Islet of Langerhans (tissue), 1 donor: Measurements from ENCODE around the gene TDRD1.

Experiments used
- FAIRE-seq: peaks from one replicate; lab custom pipeline; 2011; peaks lifted over from hg19 to GRCh38; lab: Jason Lieb, UNC

The TDRD1 gene

DNA sequence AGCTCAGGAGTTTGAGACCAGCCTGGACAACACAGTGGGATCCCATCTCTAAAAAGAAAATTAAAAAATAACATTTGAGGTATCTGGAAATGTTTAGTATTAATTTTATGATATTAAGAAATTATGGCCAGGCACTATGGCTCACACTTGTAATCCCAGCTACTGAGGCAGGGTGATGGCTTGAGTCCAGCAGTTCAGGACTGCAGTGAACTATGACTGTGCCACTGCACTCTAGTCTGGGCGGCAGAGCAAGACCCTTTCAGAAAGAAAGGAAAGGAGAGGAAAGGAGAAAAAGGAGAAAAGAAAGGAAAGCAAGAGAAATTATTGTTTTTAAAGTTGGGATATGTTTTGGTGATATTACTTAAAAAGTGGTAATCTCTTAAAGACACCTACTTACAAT, 2.6 kb upstream of the TDRD1 start:
- FAIRE-seq: no peak

DNA sequence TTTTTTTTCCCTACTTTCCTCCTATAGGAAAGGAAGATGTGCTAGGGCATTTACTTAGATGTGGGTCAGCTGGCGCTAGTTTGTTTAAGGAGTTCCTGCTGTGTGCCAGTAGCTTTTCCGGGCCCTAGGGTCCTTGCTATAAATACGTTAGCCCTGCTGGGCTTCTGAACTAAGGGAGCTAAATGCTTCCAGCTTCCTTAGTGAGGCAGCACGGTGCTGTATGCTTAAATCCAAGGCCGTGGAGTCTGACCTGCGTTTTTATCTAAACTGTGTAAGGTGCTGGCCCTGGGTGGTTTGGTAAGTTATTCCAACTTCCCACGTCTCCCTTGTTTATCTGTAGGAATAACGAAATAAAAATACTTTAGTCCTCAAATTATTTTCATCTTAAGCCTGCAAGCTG, 594 bp downstream of the TDRD1 start:
- FAIRE-seq: no peak

DNA sequence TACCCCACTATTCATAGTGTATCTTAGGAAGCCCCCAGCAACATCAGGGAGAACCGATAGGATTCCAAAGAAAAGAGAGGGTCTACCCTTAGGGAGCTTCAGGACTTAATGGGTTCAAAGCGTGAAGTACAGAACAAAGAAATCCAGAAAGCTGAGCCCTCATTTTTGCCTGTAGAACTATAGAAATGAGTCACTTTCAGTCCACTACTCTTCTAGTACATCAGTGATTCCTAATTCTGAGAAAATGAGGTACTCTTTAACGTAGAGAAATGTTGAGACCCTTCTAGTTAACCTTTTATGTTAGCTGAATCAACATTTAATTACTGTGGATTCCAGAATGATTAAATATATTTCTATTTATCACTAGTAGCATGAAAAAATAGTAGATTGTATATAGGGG, 1.8 kb downstream of the TDRD1 start:
- FAIRE-seq: peak; percentile 71

DNA sequence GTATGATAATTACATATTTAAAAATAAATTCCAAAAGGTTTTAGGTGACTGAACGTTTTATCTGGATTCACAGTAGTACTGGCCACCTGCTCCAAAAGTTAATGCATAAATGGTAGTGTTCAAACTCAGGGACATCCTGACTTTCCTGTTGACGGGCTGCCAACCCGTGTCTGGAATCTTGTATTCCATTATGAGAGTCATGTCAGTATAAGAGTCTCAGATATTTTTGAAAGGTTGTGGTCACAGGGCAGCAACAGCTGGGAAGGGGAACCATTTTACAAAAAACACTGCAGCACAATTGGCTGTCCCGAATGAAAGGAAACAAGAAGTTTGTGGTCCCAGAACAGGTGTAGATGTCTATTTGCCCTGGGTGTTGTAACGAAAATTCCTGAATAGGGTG, 2.8 kb downstream of the TDRD1 start:
- no peak for FAIRE-seq

DNA sequence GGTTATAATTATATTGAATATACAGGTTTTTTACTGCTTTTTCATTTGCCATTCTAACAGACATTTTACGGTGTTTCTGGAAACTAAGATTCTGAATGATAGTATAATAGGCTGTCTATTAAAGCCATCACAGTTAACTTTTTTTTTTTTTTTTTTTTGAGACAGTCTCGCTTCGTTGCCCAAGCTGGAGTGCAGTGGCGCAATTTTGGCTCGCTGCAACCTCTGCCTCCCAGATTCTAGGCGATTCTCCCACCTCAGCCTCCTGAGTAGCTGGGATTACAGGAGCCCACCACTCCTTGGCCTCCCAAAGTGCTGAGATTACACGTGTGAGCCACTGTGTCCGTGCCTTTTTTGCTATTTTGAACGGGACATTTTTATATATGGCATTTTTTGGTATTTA, 4.4 kb downstream of the TDRD1 start:
- FAIRE-seq: no peak

DNA sequence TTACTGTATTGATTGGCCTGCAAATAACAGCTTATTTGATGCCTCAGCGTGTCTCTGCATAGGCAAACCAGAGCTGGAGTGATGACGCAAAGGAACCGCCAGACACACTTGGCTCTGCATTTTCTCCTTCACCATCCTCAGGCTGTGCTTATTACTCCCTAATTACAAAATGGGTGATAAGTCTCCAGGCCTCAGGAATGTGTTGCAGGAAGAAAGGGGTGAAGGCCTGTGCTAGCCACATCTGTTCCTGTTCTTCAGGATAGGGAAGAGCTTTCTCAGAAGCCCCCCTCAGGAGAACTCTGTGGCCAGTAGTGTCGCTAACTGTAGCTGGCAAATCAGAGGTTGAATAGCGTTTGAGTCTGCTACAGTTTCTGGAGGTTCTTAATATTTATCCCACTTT, 5.1 kb downstream of the TDRD1 start:
- FAIRE-seq: no peak

DNA sequence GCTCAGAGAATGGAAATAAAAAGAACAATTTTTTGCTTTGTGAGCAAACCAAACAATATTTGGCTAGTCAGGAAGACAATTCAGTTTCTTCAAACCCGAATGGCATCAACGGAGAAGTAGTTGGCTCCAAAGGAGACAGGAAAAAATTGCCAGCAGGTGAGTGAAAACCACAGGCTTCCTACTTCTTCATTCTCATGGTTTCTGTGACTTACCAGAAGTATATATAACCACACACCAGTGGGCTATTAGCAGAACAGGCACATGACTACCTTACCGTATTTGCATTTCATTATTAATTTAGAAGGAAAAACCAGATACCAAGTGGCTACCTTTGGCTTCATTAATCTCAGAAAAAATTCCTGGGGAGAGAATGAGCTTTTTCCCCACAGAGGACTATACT, 8.8 kb downstream of the TDRD1 start:
- FAIRE-seq: no peak

DNA sequence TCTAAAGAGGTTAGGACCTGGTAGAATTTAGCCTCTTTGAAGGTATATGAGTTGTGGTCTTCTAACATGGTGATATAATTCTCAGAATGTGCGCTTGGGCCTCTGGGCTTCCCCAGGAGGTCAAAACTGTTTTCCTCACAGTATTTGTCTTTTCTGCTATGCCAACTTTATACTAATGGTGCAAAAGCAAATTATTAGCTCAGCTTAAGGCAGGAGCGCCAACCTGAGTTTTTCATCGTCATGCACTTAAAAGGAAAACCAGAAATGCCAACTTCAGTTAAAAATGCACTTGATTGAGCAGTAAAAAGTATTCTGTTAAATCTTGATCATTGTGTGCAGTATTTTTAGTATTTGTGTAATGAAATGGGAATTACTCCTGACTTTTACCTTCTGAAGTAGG, 9.7 kb downstream of the TDRD1 start:
- FAIRE-seq: no peak

DNA sequence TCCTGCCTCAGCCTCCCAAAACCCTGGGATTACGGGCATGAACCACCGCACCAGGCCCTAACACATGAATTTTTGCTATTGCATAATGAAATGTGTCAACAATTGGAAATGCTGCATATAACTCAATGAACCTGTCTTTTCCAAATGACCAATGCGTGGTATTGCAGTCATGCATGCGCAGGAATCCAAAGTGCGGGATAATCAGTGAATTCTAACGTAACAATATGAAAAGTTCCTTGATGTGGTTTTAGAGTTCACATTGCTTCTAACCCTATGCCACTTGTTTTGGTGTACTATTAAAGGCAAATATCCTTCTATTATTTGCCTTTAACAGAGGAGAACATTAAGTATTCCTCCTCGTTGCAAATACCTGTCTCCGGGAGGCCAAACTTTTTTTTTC, 10.5 kb downstream of the TDRD1 start:
- no peak for FAIRE-seq

DNA sequence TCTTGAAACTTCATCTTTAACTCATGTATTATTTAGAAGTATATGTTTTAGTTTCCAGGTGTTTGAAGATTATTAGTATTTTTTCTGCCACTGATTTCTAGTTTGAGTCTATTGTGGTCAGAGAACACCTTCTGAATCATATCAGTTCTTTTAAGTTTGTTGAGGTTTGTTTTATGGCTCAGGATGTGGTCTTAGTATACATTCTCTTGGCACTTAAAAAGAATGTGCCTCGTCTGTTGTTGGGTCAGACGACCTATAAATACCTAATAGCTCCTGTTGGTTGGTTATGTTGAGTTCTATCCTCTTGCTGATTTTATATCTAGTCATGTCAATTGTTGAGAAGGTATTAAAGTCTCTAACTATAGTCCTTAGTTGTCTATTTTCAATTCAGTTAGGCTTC, 15.9 kb downstream of the TDRD1 start:
- FAIRE-seq: no peak

DNA sequence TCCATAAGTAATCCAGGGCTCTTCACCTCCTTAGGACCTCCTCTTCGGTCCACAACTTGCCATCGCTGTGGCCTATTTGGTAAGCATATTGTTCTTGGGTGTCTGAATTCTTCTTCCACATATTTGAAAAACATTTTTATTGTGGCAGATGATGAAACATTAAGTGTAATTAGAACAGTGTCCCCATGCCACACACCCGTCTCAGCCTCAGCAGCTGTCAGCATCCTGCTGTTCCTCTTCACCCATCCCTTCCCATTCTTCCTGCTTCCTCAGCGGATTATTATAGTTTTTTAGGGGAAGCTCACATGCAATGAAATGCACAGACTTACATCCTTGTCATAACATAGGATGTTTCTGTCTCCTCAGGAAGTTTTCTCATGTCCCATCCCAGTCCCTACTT, 20.1 kb downstream of the TDRD1 start:
- FAIRE-seq: no peak

DNA sequence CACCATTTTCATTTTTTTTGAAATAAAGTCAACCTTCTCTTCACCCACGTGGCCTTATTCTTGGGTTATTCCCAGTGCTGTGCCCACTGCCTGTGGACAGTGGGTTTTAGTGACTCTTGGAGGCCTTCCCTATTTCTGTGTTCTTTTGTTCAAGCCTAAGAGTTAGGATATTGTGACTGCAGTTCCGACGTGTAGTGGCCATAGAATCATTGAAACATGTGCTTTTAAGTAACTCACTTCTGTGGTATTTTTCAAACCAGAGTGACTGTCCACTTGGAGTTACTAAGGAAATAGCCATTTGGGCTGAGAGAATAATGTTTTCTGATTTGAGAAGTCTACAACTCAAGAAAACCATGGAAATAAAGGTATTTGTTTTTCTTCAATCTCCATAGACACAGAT, 23.7 kb downstream of the TDRD1 start:
- no peak for FAIRE-seq

DNA sequence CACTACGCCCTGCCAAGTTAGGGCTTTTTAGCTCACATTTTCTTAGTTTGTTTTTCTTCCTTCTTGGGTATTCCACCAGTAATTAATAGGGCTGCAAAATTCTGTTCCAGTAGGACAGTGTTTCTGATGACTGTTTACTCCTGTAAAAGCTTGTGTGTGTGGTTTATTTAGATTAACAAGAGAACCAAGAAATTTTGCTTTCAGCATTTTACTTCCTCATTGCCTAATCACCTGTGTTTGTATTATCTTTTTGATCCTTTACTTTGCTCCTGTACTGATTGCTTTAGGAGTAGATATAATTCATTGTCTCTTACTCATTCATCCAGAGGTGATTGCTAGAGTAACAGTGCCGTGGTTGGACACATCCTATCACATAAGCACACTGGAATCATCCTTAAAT, 27.7 kb downstream of the TDRD1 start:
- FAIRE-seq: no peak

DNA sequence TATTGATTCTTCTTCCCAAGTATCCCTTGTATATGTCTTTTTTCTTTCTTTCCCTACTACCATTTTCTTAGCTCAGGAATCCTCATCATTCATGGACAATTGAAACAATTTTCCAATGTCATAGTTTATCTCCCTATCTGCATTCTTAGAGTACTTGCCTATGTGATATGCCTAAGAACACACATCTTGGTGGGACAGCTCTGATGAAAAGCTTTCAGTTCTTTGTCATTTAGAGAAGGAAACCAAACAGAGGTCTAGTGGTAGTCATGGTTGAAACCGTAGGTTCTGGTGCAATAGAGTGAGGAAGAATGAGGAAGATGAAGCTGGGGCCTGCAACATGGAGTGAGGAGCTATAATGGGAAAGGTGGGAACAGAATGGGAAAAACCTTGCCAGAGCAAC, 28.2 kb downstream of the TDRD1 start:
- no peak for FAIRE-seq

DNA sequence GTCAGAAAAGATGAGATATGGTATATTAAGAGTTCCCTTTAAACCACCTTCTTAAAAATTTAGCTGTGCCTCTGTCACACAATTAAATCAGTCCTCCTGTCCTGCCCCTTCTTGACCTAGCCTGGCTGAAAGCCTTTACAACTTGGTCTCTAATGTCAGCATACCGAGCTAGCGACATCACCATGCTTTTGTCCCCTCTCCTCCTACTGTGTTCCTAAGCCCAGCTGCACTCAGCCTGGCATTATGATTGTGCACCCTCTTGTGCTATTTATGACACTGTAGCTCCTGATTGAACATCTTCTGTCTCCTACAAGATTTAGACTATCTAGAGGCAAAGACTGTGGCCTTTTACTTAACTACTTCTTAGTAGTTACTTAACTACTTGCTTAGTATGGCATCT, 29.2 kb downstream of the TDRD1 start:
- FAIRE-seq: no peak

DNA sequence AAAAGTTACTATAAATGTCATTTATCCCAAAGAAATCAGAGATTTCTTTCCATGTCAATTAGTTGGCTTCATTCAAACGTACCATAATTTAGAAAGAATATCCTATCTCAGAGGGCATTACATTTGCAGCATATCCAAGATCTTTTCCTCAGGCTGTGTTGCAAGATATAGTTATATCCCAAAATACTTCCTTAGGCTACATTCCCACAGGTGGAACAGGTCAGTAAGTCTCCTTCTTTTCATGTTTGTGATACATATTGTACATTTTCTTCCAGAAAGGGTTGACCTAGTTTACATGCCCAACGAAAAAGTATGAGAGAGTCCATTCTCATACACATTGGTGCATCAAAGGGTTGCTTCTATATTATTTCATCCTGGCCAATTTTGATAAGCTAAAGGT, 33.0 kb downstream of the TDRD1 start:
- FAIRE-seq: no peak

DNA sequence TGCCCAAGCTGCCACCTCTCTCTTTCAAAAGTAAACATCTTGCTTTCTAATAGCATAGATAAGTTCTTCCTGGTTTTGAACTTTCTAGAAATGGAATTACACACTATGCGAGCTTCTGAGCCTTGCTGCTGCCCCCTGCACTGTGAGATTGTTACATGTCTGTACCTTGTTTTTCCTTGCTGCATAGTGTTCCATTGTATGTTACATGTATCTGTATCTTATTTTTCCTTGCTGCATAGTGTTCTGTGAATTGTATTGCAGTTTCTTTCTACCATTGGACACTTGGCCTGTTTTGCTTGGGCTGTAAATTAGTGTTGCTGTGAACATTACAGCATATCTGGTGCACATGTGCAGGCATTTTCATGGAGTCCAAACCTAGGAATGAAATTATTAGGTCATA, 35.9 kb downstream of the TDRD1 start:
- FAIRE-seq: no peak

DNA sequence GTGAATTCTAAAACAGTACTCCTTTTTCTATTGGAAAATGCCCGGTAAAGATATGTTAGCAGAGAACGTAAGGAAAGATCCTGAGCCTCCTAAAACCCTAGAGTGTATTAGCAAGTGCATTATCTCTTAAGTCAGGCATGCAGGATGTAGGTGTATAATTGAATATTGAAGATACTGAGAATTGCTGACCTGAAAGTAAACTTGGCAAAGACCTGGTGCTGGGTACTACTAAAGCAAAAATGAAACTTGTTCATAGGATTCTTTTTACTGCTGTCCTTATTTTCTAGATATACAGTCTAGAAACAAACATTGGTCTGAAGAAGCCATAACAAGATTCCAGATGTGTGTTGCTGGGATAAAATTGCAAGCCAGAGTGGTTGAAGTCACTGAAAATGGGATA, 41.1 kb downstream of the TDRD1 start:
- no peak for FAIRE-seq

DNA sequence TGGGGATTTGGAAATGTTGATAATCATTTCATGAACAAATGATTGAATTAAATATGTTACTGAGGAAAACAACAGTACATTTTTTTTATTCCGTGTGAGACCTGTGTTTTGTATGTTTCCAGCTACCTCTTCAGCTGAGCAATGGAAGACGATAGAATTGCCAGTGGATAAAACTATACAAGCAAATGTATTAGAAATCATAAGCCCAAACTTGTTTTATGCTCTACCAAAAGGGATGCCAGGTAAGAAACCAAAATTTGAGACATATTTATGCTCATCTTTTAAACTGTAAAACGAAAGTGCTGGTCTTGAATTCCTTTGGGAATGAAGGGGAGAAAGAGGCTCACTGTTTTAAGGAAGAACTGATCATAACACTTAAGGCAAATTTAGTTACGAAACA, 42.1 kb downstream of the TDRD1 start:
- no peak for FAIRE-seq

DNA sequence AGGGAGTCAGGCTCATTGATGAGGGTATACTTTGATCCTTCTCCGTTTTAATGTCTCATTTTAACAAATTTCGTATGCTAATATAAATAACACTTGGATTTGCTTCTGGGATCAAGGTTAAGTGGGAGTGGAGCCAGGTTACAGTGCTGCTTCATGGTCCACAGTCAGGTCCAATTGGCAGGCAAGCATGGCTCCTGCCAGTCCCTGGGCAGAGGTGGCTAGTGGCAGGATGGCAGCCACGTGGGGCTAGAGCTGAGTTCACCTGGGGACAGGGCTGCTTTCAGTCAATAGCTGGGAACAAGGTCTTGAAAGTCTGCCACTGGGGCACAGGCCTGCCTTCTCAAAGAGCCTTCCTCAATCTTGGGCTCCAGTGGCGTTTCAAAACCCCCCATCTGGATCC, 43.9 kb downstream of the TDRD1 start:
- no peak for FAIRE-seq

DNA sequence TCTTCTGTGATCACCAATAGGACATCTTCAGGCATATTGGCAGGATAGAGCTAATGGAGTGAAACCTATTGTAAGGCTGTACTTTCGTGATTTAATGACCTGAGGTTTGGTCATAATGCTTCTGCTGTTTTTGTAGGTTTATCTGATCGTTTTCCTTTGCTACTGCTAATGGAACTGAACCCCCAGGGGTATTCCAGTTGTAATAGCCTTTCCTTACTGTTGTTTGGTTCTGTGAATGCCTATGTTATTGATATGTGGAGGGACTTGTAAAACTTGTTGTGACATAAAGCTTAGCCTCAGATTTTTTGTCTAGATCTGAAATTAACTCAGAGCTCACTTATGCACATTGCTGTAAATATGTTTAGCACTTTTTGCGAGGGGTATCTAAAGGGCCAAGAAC, 49.0 kb downstream of the TDRD1 start:
- FAIRE-seq: no peak

DNA sequence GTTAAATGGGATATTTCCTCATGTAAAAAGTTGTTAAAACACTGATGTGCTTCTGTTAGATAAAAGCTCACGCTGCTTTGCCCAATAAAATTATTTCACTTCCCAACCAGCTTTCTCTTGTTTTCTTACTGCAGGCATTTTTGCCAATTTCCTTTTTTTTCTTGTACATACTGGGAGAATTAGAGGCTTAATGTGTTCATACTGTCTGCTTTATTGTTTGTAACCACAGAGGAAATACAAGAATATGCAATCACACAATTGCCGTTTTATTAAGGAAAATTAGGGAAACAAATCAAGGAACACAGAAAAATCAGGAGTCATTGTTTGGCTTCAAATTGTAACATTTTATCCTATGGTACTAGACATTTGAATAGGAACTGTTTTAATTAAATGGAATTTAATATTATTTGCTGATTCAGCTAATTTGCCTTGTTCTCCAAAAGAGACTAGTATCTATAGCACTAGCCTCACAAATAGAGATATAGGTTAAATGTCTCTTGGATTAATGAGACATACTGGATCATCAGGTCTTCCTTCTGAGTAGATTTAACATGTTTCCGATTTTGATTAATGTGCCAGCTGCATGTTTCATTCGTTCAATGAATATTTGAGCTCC, 53.5 kb downstream of the TDRD1 start:
- FAIRE-seq: no peak

DNA sequence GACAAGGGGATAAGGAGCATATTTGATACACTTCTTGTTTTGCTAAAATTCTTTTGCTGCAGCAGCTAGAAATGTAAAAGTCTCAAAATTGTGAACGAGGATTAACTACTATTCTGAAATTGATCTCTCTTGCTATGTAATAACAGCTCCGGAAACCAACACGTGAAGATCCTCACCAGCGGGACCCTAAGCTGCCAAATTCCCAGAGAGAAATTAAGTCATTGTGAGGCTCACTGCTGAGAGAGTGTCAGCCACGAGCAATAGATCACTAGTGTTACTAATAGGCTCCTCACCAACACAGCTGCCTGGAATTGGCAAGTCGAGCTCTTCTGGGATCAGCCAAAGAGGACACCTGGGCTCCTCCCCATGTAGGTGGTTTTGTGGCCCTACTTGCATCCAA, 54.3 kb downstream of the TDRD1 start:
- FAIRE-seq: no peak

DNA sequence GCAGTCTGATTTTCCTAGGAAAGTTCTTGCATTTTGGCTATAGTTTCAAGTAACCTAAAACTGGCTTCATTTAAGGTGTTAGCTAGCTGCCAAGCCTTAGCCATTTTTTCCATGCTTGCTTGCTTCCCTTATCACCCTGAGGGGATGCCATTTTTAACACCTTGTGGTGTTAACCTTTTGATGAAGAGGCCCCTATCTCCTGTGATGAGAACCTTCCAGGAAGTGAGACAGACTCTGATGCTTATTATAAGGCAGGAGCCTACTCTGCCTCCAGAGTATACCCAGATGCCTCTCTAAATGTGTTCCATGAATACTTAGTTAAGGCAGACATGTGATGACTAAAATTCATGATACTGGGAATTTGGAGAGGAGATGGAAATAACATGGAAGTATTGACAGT, 55.0 kb downstream of the TDRD1 start:
- FAIRE-seq: no peak
